CD4-positive, alpha-beta T cell treated with Interleukin-6 at 100 ng/mL for 8 hours (primary cell): ENCODE measurements around the gene FGF1.

ENCODE experiments used
- DNase-seq: peaks from one replicate; pipeline ENCODE4 v3.0.0-alpha.2; 2020; ENCODE audit warnings: mixed read lengths, low spot score

FGF1 gene

DNA sequence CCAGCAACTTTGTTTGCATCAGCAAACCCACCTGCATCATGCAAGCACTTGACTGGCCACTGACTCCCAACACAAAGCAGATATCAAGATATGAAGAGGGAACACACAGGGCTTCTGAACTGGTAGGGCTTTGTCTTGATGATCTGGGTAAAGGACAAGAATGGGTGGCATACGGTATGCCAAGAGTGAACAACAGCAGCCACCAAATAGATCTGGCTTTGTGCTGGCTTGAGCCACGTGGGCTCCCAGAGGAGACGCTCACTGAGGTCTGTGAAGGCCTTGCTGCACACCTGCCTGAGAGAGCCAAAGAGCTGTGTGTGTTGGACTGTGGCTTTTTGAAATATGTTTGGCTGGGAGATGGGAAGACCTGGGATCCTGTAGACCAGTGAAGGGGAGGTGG is 43.5 kb downstream of the FGF1 start:
- no peak for DNase-seq

DNA sequence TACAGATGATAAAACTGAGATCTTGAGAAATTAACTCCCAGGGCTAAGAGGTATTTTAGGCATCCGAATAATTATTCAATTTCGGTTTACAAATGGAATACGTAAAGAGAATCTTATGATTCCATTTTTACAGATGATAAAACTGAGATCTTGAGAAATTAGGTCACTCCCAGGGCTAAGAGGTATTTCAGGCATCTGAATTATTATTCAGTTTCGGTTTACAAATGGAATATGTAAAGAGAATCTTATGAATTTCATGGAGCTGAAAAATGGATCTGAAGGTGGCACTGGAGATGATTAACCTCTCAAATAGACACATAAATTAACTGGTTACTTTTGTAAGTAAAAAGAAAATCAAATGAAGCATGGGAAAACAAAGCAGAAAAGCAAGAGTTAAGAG is 44.2 kb downstream of the FGF1 start:
- no peak for DNase-seq

DNA sequence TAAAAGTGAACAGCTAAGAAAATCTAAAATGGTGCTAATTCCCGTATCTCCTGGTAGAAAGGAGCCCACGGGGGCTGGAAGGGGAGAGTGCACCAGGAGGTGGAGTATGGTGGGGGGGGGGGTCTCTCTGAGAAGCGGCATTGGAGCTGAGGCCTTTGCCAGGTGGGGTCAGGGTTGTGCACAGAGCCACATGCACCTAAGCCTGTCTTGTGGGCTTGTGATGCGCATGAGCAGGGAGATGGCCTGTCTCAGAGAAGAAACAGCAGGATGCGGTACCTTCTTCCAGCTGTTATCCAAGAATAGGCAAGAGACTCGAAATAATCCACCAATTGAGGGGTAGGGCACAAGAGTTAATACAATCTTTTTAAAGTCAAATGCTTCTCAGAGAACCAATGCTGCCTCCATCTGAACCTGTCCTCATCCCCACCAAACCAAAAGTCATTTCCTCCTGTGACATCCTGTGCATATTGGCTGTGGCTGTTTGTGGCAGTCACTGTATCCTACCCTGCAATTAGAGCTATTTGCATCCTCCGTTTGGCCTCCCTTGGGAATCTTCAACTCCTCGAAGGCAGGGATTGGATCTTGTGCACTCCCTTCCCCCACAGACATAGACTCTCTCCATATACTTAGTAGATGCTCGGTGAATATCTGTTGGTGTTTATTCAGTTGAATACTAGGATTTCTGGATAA is 45.4 kb downstream of the FGF1 start:
- no peak for DNase-seq

DNA sequence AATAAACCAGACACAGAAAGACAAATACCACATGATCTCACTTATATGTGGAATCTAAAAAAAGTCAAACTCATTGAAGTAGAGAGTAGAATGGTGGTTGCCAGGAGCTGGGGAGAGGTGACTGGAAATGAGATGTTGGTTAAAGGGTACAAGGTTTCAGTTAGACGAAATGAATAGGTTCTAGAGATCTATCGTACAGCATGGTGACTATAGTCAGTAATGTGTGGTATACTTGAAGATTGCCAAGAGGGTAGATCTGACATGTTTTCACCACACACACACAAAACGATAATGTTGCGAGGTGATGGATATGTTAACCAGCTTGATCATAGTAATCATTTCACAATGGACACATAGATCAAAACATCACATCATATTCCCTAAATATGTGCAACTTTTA is 46.4 kb downstream of the FGF1 start:
- DNase-seq: no peak

DNA sequence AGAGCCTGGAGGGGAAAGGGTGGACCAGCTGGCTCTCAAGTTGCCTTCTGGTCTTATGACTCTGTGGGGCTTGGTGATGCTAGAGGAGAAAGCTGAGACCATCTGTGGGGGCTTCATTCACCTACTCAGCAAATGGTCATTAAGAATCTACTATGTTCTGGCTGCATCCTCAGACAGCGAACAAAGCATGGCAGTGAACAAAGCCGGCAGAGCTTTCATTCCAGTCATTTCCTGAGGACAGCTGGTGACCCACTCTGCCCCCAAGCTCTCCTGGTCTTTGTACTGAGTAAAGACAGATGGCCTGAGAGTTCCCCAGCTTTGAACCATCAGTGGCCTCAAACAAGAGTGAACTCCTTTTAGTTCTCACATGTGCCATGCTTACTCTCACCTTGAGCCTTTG is 48.0 kb downstream of the FGF1 start:
- no peak for DNase-seq

DNA sequence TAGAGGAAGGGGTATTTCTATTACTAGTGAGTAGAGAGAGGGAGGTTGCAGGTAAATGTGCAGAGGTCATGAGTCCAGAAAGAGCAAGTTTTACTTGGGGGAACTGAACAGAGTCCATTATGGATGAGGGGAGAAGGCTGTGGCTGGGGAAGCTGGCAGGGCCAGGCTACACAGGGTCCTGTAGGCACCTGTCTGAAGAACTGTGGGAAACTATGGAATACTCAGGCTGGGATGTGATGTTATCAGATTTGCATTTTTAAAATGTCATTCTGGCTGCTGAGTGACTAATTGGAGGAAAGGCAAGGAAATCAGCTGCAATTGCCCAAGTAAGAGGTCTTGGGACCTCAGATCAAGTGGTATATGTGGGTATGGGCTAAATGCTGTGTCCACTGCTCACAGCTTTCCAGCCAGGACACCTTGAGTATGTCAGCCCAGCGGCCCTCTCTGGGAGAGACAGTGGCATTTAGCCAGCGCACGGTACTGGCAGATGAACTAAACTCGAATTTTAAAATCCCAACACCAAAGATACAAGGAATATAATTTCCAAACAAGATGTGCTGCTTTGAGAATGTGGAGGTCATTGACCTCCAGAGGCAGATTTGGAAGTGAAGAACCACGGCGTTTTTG is 49.1 kb downstream of the FGF1 start:
- no peak for DNase-seq

DNA sequence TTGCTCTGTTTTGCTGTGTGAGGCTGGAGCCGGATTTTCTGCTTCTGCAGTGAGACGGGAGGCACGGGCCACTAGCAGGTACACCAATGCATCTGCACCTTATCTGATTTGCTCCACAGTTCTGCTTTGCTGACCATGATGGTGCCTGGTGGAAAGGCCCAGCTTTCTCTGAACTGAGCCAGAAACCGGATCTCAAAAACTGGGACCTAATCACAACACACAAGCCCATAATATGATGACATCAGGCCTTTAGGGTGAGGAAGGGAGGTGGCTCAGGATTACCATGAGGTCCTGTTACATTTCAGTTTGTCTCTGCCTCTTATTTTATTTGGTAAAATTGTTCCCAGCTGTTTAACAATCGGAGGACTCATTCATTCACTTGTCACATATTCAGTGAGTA is 49.8 kb downstream of the FGF1 start:
- no peak for DNase-seq

DNA sequence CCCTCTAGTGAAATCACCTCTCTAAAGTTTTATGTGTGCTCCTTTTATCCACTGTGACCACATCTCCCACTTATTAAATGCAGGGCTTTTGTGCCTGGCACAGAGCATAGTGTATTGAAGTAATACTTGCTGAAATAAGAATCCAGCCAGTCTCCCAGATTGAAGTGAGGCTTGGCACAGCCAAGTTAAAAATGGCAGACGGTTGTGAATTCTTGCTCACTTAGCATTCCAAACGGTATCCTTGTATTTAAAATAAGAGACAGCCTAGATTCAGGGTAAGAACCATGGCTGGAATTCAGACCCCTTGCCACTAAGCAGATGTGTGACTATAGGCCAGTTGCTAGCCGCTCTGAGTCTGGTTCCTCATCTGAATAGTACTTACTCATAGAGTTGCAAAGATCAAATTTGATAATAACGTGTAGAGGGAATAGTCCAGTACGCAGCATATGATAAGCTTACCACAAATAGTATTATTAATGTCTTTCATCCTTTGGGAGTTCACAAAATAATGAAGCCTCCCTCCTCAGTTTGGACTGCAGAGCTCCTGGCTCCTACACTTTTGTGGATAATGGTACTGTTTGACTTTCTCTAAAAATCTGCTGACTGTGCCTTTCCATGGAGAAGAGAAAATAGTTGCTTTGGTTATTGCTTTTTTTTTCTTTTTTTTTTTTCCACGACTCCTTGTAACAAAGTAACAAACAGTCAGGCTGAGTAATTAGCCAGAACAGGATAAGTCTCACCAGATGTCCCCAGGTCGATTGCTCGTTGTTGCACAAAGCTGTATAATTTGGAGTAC is 51.5 kb downstream of the FGF1 start:
- DNase-seq: no peak

DNA sequence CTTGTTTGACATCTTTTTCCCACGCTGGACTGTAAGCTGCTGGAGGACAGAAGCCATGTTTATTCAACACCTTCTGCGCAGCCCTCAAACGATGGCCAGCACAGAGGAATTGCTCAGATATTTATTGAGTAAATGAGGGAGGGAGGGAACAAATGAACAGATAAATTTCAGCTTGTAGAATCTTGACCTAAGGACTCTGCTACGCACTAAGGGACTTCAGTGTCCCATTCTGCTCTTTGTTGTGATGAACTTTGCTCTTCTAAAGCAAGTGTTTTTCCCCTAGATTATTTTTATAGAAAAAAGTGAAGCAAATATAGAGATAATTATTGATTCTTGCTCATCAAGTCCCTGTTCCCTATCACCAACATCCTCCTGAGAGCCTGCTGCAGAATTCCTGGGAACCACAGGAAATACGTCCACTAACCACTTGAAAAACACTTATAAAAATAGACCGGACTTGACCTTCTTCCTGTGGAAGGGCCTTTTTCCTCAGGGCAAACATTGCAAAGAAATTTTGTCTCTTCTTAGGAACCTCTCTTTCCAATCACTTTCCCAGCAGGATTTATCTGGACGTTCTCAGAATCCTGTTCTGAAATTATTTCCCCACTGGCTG is 54.9 kb downstream of the FGF1 start:
- no peak for DNase-seq

DNA sequence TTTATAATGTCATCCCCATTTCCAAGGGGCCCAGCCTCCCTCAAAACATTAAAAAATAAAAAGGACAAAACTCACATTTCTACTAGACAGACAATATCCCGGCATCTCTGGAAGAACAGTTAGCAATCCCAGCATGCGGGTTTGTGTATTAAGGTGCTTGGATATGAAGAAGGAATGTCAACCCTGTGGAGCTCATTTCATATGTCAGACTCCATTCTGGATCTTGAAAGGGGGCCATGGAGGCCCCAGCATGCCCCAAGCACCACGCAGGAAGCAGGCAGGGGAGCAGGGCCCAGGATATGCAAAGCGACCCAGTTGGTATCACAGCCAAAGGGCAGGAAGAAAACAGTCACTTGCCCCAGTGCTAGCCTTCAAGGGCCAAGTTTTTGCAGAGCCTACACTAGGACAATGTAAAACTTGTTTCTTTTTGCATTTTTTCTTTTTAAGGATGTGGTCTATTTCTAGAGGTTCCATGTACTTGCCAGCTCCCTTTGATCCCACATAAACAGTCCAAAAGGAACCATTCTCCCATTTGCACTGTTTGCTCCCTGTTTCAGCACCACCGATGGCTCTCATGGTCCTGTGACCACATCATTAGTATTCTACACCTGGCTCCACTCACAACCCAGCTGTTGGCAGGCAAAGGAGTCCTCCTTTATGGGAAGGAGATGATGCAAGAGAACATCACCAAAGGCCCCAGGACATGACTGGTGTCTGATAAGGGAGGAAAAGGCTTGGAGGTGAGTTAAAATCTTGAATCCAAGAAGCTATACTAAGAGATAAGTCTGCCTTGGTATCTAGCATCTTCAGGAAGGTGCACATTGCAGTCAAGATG is 58.3 kb downstream of the FGF1 start:
- no peak for DNase-seq

DNA sequence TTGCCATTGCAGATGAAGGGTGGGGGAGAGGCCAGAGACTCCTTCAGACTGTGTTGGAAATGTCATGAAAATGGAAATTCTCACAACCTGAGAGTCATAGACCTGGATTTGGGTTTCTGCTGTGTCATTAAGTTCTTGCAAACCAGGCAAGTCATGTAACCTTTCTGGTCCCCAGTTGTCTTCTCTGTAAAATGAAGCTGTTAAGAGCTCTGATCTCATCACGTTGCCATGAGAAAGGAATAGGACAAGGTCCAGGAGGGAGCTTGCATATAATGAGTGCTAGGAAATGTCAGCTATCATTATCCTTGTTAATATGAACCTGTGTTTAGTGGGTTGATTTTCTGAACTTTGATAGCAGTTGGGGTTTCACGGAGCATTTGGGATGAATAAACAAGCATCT is 59.1 kb downstream of the FGF1 start:
- DNase-seq: no peak

DNA sequence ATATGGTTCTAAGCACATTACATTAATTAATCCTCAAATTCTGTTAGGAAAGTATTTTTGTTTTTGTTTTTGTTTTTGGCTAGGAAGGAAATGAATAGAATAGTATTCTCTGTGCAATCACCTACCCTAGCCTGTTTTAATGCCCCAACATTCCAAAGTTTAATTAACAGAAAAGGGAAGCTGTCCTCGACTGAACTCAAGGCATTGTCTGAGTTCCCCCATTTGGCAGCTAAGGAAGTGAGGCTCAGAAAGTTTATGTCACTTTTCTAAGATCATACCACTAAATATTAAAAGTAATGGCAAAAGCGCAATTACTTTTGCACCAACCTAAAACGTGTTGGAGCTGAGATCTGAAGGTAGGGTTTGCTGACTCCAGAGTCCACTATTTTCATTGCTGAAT is 59.8 kb downstream of the FGF1 start:
- no peak for DNase-seq

DNA sequence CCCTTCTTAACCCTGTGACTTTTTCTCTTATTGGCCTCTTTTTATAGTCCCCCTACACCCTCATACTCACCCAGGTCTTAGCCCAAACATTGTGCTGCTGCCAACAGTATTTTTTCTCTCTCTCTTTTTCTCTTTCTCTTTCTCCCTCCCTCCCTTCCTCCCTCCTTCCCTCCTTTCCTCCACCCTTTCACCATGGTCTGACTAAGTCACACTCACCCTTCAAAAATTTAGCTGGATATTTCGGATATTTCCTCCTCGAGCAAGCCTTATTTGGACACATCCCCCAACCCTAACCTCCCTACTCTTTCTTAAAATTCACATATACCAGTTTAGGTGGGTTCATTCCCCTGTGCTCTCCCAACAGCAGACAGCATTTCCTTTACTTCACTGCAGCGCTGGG is 64.7 kb downstream of the FGF1 start:
- no peak for DNase-seq

DNA sequence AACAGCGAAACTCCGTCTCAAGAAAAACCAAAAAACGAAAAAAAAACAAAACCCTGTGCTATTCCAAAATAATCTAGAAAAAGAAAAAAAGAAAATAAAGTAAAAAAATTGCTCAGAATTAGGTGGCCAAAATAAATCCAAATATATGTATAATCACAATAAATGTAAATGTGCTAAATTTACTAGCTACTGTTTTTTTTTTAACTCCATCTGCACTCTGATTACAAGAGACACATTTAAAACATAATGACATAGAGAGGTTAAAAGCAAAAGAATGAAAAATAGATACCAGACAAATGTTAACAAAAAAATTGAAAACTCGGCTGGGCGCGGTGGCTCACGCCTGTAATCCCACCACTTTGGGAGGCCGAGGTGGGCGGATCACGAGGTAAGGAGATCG is 66.1 kb downstream of the FGF1 start:
- no peak for DNase-seq

DNA sequence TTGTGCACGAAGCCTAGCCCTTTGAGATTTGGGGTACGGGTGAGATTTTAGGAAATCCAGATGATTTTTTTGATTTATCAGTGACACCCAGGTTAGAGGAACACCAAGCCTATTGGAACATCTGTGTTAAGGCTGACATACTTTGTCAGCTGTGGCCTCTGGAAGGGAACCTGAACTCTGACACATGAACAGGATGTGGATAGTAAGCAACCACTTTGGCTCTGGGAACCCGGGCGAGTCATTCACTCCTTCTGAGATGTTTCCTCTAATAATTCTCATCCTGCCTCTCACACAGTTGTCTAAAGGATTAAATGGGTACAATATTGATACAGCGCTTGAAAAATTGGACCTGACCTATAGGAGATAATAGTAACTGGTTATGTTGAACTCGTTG is 67.8 kb downstream of the FGF1 start:
- no peak for DNase-seq

DNA sequence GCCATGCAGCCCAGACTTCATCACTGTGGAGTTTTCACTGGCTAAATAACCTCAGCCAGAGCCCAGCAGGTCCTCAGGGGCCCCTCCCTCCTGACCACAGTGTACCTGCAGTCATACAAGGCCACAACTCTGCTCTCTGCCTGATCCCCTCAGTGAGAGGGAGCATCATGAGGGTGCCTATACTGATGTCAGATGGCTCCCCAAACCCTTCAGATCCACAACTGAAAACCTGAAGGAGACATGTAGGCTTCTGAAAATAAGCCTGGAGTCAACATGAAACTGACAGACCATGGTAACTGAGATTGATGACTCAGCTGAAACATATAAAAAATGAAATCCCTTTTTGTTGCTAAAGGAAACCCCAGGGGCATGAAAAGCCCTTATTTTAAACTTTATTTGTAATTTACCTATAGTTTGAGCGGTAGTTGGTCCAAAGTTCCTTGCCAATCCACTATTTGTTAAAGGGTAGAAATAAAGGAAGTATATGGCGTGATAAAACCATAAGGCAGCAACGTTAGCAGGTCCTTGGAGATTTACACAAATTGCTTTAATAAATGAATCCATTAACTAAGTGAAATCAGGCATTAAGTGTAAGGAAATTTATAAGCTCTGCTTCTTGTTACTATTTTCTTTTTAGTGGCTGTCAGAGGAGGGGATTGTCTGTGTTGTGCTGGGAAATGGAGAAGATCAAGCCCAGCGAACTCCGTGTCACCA is 68.3 kb downstream of the FGF1 start:
- no peak for DNase-seq

DNA sequence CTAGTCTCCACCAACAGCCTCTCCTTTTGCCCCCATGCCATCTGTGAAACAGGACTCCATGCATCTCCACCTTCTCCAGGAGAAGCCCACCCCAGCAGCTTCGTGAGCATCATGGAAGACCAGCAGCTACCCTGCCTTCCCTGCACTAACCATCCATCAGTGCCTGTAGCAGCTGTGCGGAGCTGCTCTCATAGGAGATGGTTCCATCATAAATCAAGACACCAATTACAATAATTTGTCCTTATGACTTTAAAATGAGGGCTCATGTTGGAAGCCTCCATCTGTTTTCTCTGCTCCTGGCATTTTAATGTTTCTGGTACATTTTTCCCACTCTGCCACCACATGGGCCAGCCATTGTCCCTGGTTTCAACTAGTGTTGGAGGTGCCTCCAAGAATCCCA is 69.9 kb downstream of the FGF1 start:
- no peak for DNase-seq

DNA sequence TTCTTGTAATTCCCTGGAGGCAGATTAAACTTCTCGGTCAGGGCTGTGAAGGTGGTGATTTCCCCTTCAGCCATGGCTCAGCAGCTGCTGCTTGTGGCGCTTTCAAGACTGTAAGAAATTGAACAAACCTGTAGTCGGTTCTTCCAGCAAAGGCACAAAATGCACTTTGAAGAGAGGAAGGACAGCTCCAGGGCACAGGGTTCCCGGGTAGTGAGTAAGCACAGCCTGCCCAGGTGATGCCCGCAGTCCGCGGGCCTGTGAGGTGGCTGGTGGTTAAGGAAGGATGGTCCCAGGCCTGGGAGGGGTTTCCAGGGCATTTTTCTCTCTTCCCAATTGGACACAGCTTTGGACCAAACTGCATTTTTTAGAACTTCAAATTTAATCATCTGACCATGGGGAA is 71.8 kb downstream of the FGF1 start:
- no peak for DNase-seq

DNA sequence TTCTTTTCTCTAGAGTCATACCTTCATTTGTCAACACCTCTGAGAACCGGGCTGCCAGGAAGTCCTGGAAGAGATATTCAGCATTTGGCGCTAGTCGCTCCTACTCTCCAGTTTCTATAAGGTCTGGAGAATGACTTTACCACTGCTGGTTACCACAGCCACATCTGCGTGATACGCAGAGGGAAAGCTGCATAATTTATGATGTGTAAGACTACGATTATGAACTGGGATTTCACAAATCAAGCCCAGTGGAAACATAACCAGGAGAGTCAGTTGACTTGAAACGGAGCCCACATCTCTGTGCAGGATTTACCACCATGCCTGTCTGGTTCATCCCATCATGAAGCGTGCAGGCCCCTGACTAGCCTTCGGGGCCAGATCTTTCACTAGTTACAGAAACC is 72.6 kb downstream of the FGF1 start:
- DNase-seq: no peak

DNA sequence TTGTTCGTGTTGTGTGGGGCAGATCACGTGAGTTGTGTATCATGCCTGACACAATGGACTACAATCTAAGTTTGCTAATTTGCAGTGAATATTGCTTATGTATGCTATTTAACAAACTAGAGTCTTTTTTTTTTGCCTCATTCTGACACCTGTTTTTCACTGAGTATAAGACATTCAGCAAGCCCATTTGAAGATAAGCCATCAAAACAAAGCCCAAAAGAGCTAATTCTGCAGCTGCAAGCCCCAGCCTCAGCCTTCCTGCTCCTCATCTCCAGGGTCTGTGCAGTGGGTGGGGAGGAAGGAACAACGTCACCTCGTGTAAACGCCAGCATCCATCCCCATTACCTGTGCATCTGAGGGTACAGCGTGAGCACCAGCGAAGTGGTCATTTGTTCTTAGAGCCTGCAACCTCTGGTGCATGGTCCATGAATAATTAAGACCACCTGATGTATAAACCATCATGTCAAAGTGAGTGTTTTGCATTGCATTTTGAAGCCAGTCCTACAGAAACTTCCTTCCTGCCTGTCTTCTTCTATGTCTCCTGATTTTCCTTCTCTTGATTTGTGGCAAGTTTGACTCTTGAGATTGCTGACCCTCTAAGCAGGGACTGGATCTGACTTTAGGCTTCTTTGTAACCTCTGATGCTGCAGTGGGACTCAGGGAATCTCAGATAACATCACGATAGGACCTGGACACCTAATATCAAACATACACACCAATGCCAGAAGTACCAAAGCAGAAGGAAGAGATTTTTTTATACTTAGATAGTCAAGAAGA is 73.2 kb downstream of the FGF1 start:
- DNase-seq: no peak

DNA sequence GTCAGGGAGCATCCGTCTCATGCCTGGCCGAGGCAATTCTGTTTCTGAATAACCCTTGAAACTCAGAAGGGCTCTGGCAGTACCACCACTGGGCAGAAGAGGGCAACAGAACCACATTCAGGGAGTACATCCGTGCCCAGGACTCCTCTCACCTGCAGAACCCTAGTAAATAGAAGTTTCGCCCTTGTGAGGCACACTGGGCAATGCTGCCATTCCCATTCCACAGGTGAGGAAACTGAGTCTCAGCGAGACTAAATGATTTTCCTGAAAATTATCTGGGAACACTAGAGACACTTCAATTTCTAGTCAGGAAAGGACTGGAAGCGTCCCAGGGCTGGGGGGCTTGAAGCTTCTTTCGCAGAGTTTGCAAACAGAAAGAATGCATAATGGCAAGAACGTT is 74.7 kb downstream of the FGF1 start:
- peak; percentile 51 for DNase-seq
